HCT116 (cell line): ENCODE measurements around the gene AMDHD2. TPM values are rescaled to one million over a fixed set of nuclear protein-coding genes. Genes with fewer than 3 reads are reported as not detected.

Experiments
- ATAC-seq: fragments of 200-7000 bp; cut with Tn5 transposase; 2 replicates; pipeline ENCODE4 v1.9.1; 2020; ENCODE audit warnings: mild to moderate bottlenecking, moderate library complexity
- BruUV-seq: library from RNA; stranded (reverse); fragments of 400-500 nt; replicated peaks from 2 replicates; lab custom pipeline; 2021; lab: Mats Ljungman, UMichigan
- CTCF ChIA-PET: fragments of 300-600 bp; sonication (Branson Sonifier 250); formaldehyde crosslinking; loops from one replicate; lab custom pipeline; 2021; ENCODE audit warnings: antibody characterized with exemption; lab: Charles Lee
- POLR2A ChIA-PET: fragments of 300-600, 350-600 bp; sonication (Branson Sonifier 250); formaldehyde crosslinking; loops from one replicate; lab custom pipeline; 2021; ENCODE audit warnings: antibody characterized with exemption; lab: Charles Lee
- RAD21 ChIA-PET, 2 experiments: fragments of 300-600 bp; sonication (Branson Sonifier 250); formaldehyde crosslinking; loops; one replicate each; lab custom pipeline; 2023; ENCODE audit warnings: low total read pairs in 2 of 2; ENCODE audit not compliant: uncharacterized antibody in 2 of 2, unreplicated experiment in 2 of 2, low non-redundant PET in 1 of 2; lab: Charles Lee
- DNase-seq: peaks from one replicate; pipeline ENCODE4 v3.0.0-alpha.2; 2010; ENCODE audit warnings: low read depth, low spot score
- H2AFZ ChIP-seq: fragments of 200-600 bp; shearing (Covaris generic), sonication (generic); 2 replicates; pipeline ENCODE4 v1.6.1; 2017; ENCODE audit warnings: low read depth, mixed run types, mixed read lengths, antibody characterized with exemption, low read length; ENCODE audit not compliant: poor library complexity, severe bottlenecking
- H3K27ac ChIP-seq: 2 replicates; pipeline ENCODE4 v1.5.1; 2012; ENCODE audit warnings: low read depth, low read length
- H3K27me3 ChIP-seq: fragments of 200-600 bp; sonication (generic); 2 replicates; pipeline ENCODE4 v1.6.1; 2016; ENCODE audit warnings: mixed run types, low read length, mixed read lengths; ENCODE audit not compliant: insufficient read depth
- H3K36me3 ChIP-seq, 2 experiments: fragments of 200-500 bp in 1 of 2; fragments of 200-600 bp in 1 of 2; sonication (Bioruptor generic) in 1 of 2; sonication (generic) in 1 of 2; 2 replicates each; pipeline versions ENCODE4 v1.5.1 to v1.6.1; 2014 to 2016; ENCODE audit warnings: low read length in 2 of 2, inconsistent platforms in 1 of 2, mixed read lengths in 1 of 2, mixed run types in 1 of 2; ENCODE audit not compliant: insufficient read depth in 2 of 2, control insufficient read depth in 1 of 2
- H3K4me1 ChIP-seq, 2 experiments: fragments of 200-600 bp in 1 of 2; sonication (generic) in 1 of 2; 2 replicates each; pipeline versions ENCODE4 v1.5.1 to v1.6.1; 2012 to 2017; ENCODE audit warnings: low read length in 2 of 2, inconsistent platforms in 1 of 2, mild to moderate bottlenecking in 1 of 2, mixed read lengths in 1 of 2, mixed run types in 1 of 2, moderate library complexity in 1 of 2; ENCODE audit not compliant: insufficient read depth in 2 of 2, control insufficient read depth in 1 of 2
- H3K4me2 ChIP-seq: fragments of 200-600 bp; sonication (generic); 2 replicates; pipeline ENCODE4 v1.6.1; 2017; ENCODE audit warnings: mixed run types, low read length, mixed read lengths
- H3K4me3 ChIP-seq, 2 experiments: fragments of 200-600 bp in 1 of 2; sonication (generic) in 1 of 2; replicated peaks in 1 of 2; 2 replicates each; pipeline ENCODE4 v1.5.1; 2011 to 2016; ENCODE audit warnings: low read length in 2 of 2, control low read depth in 1 of 2, low read depth in 1 of 2, mild to moderate bottlenecking in 1 of 2, mixed read lengths in 1 of 2, mixed run types in 1 of 2
- H3K79me2 ChIP-seq: fragments of 200-600 bp; sonication (generic); 2 replicates; pipeline ENCODE4 v1.6.1; 2017; ENCODE audit warnings: mild to moderate bottlenecking, mixed run types, low read length, moderate library complexity, mixed read lengths; ENCODE audit not compliant: insufficient read depth
- H3K9ac ChIP-seq: fragments of 200-600 bp; sonication (generic); 2 replicates; pipeline ENCODE4 v1.6.1; 2016; ENCODE audit warnings: low read length, mixed read lengths
- H3K9me2 ChIP-seq: fragments of 200-600 bp; sonication (generic), shearing (Covaris generic); 2 replicates; pipeline ENCODE4 v1.6.1; 2017; ENCODE audit warnings: mixed run types, mild to moderate bottlenecking, moderate library complexity; ENCODE audit not compliant: insufficient read depth
- H3K9me3 ChIP-seq, 2 experiments: fragments of 200-500 bp in 1 of 2; fragments of 200-600 bp in 1 of 2; sonication (Bioruptor generic) in 1 of 2; sonication (generic) in 1 of 2; 2 replicates each; pipeline ENCODE4 v1.6.1; 2014 to 2017; ENCODE audit warnings: low read length in 2 of 2, mixed read lengths in 2 of 2, inconsistent platforms in 1 of 2, low read depth in 1 of 2, mild to moderate bottlenecking in 1 of 2, mixed run types in 1 of 2, moderate library complexity in 1 of 2; ENCODE audit not compliant: control insufficient read depth in 1 of 2, insufficient read depth in 1 of 2
- H4K20me1 ChIP-seq: fragments of 200-600 bp; sonication (generic), shearing (Covaris generic); 2 replicates; pipeline ENCODE4 v1.6.1; 2017; ENCODE audit warnings: mixed run types, mild to moderate bottlenecking, moderate library complexity; ENCODE audit not compliant: insufficient read depth
- CBX3 ChIP-seq: IDR thresholded peaks from 2 replicates; pipeline ENCODE4 v1.6.1; 2012; ENCODE audit warnings: low read depth
- CEBPB ChIP-seq: IDR thresholded peaks from 2 replicates; pipeline ENCODE4 v1.6.1; 2012; ENCODE audit warnings: low read depth
- CTCF ChIP-seq, 3 experiments: fragments of 200-600 bp in 1 of 3; sonication (generic) in 1 of 3; IDR thresholded peaks in 2 of 3; conservative IDR thresholded peaks in 1 of 3; 2 replicates each; pipeline ENCODE4 v1.5.1; 2012 to 2017; ENCODE audit warnings: low read depth in 2 of 3, low read length in 2 of 3, antibody characterized with exemption in 1 of 3, borderline replicate concordance in 1 of 3, control low read depth in 1 of 3, mild to moderate bottlenecking in 1 of 3, mixed read lengths in 1 of 3, mixed run types in 1 of 3, moderate library complexity in 1 of 3; ENCODE audit not compliant: insufficient read depth in 1 of 3
- EGR1 ChIP-seq: IDR thresholded peaks from 2 replicates; pipeline ENCODE4 v1.6.1; 2012; ENCODE audit warnings: low read depth
- EZH2 ChIP-seq: fragments of 200-600 bp; sonication (generic); IDR thresholded peaks from 2 replicates; pipeline ENCODE4 v1.6.1; 2017; ENCODE audit warnings: antibody characterized with exemption, mixed run types
- EZH2phosphoT487 ChIP-seq: fragments of 200-600 bp; IDR thresholded peaks from 2 replicates; pipeline ENCODE4 v1.6.1; 2018; ENCODE audit warnings: antibody characterized with exemption, borderline replicate concordance
- FOSL1 ChIP-seq: IDR thresholded peaks from 2 replicates; pipeline ENCODE4 v1.6.1; 2012; ENCODE audit warnings: low read depth
- JUND ChIP-seq: IDR thresholded peaks from 2 replicates; pipeline ENCODE4 v1.6.1; 2012
- MAX ChIP-seq: IDR thresholded peaks from 2 replicates; pipeline ENCODE4 v1.6.1; 2012
- POLR2A ChIP-seq: IDR thresholded peaks from 2 replicates; pipeline ENCODE4 v1.7.0; 2011; ENCODE audit warnings: borderline replicate concordance; ENCODE audit not compliant: insufficient read depth, insufficient read length; ENCODE audit errors: extremely low read depth
- RAD21 ChIP-seq: IDR thresholded peaks from 2 replicates; pipeline ENCODE4 v1.6.1; 2012; ENCODE audit warnings: low read depth, mild to moderate bottlenecking
- TCF7L2 ChIP-seq: IDR thresholded peaks from 2 replicates; pipeline ENCODE4 v1.7.0; 2011; ENCODE audit warnings: borderline replicate concordance, inconsistent platforms; ENCODE audit not compliant: insufficient read depth, insufficient read length; ENCODE audit errors: extremely low read depth
- ZBTB33 ChIP-seq: IDR thresholded peaks from 2 replicates; pipeline ENCODE4 v1.6.1; 2011; ENCODE audit warnings: mild to moderate bottlenecking, low read length, moderate library complexity; ENCODE audit not compliant: insufficient replicate concordance; ENCODE audit errors: extremely low read depth
- ZFX ChIP-seq: fragments of 450-650 bp; IDR thresholded peaks from 2 replicates; pipeline ENCODE4 v1.6.1; 2017
- ZNF274 ChIP-seq: fragments of 200-500 bp; sonication (Bioruptor generic); IDR thresholded peaks from 2 replicates; pipeline ENCODE4 v1.6.1; 2014; ENCODE audit warnings: mild to moderate bottlenecking, low read depth, low read length, inconsistent platforms
- intact Hi-C: fragments of 100-400 bp; cut with micrococcal nuclease; formaldehyde crosslinking; loops from 2 replicates; pipeline ENCODE4 v1.10.0; 2022
- total RNA-seq: library from RNA; stranded (reverse); gene quantifications from one replicate; pipeline ENCODE4 v1.2.1, GENCODE V29; 2021; ENCODE audit not compliant: unreplicated experiment

AMDHD2 gene
- total RNA-seq, 1 experiment from 2014 or later = 42.9 TPM

- H3K9me2 ChIP-seq = no peaks in the 10 kb centered on the region
- H3K27ac ChIP-seq = no peak overlapping the region
- H3K79me2 ChIP-seq = no peaks in the 10 kb centered on the region
- ATAC-seq (no peak), DNase-seq (no peak)
- H3K4me1 ChIP-seq = peaks cover under 1 to 8% of the 10 kb centered on the region in 2 experiments
- TF ChIP-seq EGR1 (no peak), ZNF274 (no peak), MAX (no peak), EZH2 (no peak), TCF7L2 (no peak)
- H3K27me3 ChIP-seq = no peaks in the 10 kb centered on the region
- H3K4me2 ChIP-seq = no peak overlapping the region
- no peak overlapping the region for H2AFZ ChIP-seq
- intact Hi-C loops = loop anchor here (10.0 kb wide), 2 partner anchors 243 to 313 kb away; partner anchors contain the start of genes CASKIN1 and RNPS1
- RAD21 ChIA-PET = no interaction called here
- H3K9me3 ChIP-seq = no peaks in the 10 kb centered on the region
- H4K20me1 ChIP-seq = no peaks in the 10 kb centered on the region
- BruUV-seq = no TSS peak
- no peak overlapping the region for H3K9ac ChIP-seq
- CTCF ChIA-PET = no interaction called here
- no peaks in the 10 kb centered on the region for H3K36me3 ChIP-seq
- H3K4me3 ChIP-seq = no peak overlapping the region
- POLR2A ChIA-PET = no interaction called here
These were observed 12.5 kb upstream of the AMDHD2 start for GRCh38 chr16:2507665-2508064.

GRCh38 chr16:2508722-2509400, 11.3 kb upstream of the AMDHD2 start:
- Histone ChIP-seq H2AFZ (no peak overlapping the region), H3K4me1 (peaks cover 7 to 12% of the 10 kb centered on the region in 2 experiments), H3K79me2 (peaks cover 1% of the 10 kb centered on the region), H3K36me3 (no peaks in the 10 kb centered on the region), H3K9ac (no peak overlapping the region), H4K20me1 (no peaks in the 10 kb centered on the region), H3K9me3 (no peaks in the 10 kb centered on the region), H3K4me3 (no peak overlapping the region), H3K27ac (no peak overlapping the region), H3K9me2 (no peaks in the 10 kb centered on the region), H3K27me3 (no peaks in the 10 kb centered on the region), H3K4me2 (no peak overlapping the region)
- no TSS peak for BruUV-seq
- intact Hi-C loops = loop anchor here (10.0 kb wide), 2 partner anchors 244 to 314 kb away; partner anchors contain the start of genes CASKIN1 and RNPS1
- ATAC-seq (no peak), DNase-seq (no peak)
- ChIA-PET RAD21 (no interaction called here), POLR2A (no interaction called here), CTCF (no interaction called here)
- TF ChIP-seq ZFX = no peak
- no peak for TF ChIP-seq ZBTB33
- no peak for TF ChIP-seq EZH2
- no peak for TF ChIP-seq EZH2phosphoT487
- no peak for TF ChIP-seq RAD21
- TF ChIP-seq CEBPB = no peak
- no peak for TF ChIP-seq TCF7L2
- no peak for TF ChIP-seq CTCF (IDR thresholded peaks at IDR 0.05 in 2 of 3, conservative IDR thresholded peaks at IDR 0.05 in 1 of 3; ENCODE audit: borderline replicate concordance in 1 of 3, insufficient read depth in 1 of 3, low read depth in 2 of 3, low read length in 2 of 3)
- no peak for TF ChIP-seq MAX
- TF ChIP-seq CBX3 = no peak
- TF ChIP-seq JUND = no peak
- TF ChIP-seq FOSL1 = no peak
- TF ChIP-seq ZNF274 = no peak
- no peak for TF ChIP-seq POLR2A
